Stimulated activated CD8-positive, alpha-beta memory T cell treated with anti-CD3 and anti-CD28 coated beads, Interleukin-15, amount 100 ng/mL, for 24 hours (primary cell): ENCODE data around the gene ODC1.

Source experiments
- DNase-seq: peaks from one replicate; pipeline ENCODE4 v3.0.0-alpha.2; 2020; ENCODE audit warnings: low read depth

Gene ODC1

DNA sequence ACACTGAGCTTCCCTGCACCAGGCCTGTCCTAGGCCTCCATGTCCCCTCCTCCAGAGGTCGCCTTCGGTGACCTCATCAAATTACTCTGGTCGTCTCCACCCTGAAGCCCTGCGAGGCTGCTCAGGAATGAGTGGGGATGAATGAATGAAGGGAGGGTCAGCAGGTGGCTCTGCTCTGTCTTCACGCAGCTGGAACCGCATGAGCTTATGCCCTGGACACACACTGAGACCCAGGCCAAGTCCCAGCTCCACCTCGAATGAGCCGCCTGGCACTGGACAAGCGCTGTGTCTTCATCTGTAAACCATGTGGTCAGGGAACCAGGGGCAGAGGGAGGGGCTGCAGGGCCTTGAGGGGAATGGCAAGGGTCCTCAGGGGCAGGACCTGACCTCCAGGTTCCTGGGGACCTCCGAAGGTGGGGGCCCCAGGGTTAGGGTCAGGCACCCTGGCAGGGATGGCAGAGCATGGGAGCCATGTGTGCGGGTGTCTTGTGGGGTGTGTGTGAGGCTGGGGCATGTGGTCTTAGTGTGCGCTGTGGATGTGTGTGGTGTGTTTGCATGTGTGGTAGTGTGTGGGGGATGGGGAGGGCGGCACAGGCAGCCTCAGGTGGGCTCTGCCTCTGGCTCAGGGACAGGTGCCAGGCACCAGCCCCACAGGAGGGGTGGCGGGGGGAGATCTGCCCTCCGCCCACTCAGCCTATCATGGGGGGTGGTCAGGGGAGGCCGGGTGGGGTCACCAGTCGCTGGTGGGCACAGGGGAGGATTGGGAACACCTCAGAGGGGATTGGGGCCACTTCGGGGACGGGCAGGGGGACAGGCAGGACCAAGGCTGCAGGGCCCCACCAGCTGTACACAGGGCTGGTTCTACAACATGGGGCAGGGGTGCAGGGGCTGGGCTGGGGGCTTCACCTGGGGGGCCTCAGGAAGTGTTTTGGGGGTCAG, 13.9 kb downstream of the ODC1 start:
- no peak for DNase-seq

DNA sequence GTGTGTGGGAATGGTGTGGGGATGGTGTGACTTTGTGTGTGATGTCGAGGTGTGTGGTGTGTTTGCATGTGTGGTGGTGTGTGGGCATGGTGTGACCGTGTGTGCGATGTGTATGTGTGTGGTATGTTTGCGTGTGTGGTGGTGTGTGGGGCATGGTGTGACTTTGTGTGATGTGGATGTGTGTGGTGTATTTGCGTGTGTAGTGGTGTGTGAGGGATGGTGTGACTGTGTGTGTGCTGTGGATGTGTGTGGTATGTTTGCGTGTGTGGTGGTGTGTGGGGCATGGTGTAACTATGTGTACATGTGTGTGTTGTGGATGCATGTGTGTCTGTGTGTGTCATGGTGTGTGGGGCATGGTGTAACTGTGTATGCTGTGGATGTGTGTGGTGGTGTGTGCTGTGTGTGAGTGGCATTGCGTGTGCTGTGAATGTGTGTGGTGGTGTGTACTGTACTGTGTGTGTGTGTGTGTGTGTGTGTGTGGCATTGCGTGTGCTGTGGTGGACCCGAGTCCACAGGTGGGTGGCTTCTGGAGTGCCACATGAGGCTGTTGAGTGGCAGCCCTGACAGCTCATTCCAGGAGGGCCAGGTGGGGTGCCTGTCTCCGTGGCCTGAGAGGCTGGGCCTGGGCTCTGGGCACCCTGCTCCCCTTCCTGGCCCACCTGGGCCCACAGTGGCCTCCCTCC, 14.7 kb downstream of the ODC1 start:
- DNase-seq, result no peak

DNA sequence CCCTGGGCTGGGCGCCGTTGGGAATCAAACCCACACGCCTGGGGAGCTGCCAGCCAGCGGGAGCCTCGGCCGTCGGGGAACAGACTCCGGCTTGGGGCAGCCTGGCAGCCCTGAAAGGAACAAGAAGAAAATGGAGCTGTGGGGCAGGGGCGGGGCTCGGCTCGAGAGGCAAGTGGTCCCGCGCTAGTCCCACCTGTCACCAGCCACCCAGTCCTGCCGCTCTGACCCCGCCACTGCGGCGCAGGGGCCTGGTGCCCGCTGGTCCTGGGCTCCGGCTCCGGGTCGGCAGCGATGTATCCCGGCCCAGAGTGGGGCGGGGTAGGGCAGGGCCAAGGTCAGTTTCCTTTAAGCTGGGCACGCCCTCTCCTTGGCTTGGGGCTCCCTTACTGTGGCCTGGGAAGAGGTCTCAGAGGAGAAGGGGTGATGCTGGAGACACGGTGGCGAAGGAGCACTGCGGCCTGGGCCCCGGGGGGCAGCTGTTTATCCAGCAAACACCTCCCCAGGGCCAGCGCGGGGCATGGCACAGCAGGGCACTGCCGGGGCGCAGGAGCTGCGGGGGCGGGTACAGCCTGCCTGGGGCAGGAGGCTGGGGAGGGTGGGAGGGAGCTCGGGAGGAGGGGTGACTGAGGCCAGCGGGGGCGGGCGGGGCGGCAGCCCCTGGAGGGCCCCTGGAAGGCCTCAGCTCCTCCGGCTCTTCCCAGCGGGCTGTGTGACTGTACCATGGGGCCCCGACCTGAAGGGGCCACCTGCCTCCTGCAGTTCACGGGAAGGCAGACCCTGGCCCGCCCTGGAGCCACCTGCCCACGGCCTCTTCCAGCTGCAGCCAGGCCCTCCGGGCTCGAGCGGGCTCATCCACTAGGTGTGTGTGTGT, 15.6 kb downstream of the ODC1 start:
- no peak for DNase-seq

DNA sequence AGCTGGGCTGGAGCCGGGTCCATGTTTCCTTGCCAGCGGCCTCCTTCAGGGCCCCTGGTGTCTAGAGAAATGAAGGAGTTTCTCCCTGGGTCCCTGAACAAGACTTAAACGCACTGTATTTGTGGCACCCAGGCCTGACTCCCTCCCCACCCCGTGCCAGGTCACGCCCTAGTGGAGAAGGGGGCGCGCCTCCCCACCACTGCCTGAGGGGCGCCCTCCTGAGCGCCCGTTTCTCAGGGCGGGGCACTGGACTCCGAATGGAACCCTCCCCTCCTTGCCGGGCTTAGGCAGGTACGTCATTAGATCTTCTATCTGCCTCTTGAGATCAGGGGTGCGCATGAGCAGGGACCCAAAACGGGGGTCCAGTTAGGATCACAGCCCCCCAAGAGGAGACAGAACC, 16.3 kb downstream of the ODC1 start:
- no peak for DNase-seq

DNA sequence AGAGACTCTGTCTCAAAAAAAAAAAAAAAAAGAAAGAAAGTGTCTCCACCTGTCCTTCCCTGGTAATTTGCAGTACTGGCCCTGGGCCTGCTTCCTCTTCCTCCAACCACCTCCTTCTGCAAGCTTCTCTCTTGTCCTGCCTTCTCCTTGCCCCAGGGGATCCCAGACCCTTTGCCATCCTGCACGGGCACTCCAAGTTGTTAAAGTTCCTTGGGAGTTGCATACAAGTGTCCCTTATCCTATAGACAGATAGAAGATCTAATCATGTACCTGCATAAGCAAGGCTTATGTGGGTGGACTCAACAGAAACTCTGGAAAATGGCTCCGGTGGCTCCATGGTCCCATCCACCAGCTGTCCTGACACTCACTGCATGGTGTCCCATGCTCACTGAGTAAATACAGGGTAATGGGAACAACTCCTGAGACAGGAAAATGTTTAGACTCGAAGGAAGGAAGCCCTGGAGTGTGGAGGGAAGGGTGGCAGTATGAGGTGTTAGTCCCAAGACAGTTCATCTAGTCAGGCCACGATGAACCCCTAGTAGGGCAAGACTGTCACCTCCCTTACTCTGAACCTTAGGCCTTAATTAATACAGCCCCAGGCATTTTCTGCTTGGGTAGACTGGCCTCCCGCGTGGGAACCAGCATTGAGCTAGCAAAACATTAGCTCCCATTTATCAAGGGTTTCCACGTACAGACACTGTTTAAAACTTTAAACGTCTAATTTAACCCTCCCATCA, 17.1 kb downstream of the ODC1 start:
- no peak for DNase-seq

DNA sequence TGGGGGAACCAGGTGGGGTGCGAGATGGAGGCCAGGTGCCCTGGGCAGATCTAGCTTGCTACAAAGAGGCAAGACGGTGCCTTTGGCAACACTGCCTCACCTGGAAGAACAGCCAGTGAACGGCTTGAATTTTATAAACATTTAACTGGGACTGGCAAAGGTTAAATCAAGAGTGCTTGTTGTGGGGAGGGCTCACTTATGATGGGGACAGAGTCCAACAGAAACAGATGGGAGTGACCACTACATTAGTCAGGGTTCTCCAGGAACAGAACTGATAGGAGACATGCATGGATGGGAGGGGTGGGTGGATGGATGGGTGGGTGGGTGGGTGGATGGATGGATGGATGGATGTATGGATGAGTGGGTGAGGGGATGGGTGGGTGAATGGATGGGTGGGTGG, 19.2 kb downstream of the ODC1 start:
- DNase-seq, result no peak

DNA sequence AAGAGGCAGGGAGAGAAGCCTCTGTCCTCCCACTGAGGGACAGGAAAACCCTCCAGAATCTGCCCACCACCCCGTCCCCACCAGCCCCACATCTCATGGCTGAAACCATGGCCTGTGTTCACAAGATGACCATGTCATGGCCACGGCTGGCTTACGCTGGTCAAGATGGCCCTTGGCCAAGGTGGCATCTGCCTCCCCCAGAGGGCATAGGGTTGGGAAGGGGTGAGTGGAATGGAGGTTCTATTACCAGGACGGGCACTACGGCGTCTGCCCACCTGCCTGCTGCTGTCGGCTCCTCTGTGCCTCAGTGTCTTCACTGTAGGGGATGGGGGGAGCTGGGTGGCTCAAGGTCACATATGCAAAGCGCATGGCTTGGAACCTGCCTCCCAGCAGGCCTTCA, 19.8 kb downstream of the ODC1 start:
- DNase-seq, result no peak

DNA sequence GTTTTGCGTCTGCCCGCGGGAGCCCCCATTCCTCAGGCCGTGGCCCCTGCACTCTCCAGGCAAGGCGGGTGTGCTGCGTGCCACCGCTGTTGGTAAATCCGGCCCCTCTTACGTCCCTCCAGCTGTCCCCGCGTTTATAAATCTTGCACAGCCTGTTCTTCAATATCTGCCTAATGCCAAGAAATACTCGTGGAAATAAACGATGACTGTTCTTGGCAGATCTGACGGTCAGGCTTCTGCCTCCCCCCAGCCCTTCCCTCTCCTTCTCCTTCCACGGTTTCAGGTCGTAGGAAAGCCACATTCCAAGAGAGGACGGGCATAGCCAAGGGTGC, 20.5 kb downstream of the ODC1 start:
- DNase-seq, result no peak

DNA sequence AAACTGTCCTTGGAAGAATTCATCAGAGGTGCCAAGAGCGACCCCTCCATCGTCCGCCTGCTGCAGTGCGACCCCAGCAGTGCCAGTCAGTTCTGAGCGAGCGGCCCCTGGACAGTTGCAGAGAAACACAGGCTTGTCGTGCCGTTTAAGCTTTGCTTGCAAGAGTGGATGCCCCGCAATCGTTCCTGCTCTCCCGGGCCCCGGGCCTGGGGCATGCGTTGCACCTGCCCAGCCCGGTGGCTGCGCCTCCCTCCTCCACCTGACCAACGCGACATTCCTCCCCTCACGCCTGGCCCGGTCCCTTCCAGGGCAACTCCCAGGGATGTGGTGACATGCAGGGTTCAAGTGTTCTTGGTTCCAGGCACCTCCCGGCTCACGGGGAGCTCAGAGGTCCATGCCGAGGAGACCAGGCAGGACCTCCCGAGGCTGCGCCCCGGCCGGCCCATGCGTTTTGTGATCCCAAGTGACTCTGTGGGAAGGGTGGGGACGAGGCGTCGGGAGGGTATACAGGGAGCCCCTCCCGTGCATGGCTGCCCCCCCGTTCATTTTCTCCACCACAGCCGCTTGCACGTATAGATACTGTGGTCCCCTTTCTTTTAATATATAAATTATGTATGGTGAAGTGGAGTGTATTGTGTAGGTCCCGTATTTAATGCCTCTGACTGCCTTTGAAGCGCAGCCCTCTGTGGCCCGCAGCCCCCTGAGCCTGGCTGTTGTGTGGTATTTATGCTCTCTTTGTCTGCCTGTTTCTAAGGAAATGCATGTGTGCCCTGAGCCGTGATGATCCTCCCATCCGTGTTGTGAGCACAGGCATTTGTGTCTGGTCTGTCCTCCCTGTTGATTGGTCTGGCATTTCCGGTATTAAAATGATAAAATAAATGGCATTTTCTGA, 21.2 kb downstream of the ODC1 start:
- DNase-seq, result no peak

DNA sequence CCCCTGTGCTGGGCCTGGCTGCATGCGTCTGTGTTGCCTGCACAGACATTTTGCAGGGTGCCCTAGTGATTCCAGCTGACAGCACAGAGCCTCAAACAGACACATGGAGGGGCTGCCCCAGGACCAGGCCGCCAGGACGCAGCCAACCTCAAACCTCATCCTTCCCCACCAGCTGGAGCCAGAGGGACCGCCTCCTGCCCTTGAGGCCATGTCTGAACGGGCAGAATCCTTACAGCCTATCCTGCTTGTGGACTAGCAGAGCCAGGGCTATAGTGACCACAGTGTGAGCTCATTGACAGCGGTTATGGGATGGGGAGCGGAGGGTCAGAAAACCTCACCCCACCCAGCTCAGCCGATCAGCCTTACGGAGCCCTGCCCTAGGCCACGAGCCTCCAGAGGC, 22.4 kb downstream of the ODC1 start:
- DNase-seq, result no peak

DNA sequence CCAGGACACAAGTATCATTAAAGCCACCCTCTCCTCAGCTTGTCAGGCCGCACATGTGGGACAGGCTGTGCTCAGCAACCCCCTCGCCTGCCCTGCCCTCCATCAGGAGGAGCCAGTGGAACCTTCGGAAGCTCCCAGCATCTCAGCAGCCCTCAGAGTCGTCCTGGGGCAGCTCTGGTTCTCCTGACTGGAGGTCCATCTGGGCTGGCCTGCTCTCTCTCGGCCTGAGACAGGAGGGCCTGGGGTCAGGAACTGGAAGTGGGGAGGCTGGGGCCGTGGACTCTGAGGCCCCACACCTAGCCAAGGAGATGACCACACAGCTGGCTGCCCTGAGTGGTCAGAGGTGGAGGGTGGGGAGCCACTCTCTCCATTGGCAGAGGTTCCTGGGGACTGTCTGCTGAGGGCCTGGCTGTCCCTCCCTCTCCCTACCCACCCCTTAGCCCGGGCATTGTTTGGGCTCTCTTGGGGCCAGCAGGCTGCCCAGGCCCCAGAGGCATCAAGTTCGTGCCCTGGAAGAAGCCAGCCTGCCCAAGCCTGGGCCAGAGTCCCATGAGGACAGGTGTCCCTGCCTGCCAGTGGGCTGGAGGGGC, 23.1 kb downstream of the ODC1 start:
- DNase-seq, result no peak

DNA sequence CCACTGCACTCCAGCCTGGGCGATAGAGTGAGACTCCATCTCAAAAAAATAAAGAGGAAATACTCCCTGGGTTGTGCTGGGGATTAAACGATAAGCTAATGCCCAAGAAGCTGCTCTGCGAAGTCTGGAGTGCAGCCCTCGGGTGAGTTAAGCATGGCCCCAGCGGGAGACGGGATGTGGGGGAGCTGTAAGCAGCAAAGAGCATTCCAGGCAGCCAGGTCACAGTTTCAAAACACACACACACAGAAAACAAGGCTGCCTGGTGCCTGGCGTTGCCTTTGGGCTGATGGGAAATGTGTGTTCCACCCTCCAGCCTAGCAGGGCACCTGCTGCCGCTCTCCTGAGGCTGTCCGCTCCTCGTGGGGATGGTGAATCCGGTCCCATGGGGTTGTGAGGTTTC, 24.1 kb downstream of the ODC1 start:
- DNase-seq, result no peak

DNA sequence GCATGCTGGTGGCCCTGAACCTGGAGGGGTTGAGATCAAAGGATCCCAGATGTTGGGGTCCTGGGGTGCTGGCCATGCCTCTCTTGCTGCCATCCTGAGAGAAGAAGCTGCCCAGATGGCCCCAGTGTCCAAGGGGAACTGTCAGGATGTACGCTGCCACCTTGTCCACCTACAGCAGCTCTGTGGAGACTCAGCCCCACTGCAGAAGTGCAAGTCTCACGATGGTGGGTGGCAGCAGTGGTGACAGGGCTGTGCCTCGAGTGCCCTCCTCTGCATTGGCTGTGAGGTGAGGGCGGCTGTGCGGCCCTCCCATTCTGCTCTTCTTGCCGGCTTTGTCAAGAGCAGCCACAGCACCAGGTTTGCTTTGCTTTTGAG, 24.7 kb downstream of the ODC1 start:
- no peak for DNase-seq

DNA sequence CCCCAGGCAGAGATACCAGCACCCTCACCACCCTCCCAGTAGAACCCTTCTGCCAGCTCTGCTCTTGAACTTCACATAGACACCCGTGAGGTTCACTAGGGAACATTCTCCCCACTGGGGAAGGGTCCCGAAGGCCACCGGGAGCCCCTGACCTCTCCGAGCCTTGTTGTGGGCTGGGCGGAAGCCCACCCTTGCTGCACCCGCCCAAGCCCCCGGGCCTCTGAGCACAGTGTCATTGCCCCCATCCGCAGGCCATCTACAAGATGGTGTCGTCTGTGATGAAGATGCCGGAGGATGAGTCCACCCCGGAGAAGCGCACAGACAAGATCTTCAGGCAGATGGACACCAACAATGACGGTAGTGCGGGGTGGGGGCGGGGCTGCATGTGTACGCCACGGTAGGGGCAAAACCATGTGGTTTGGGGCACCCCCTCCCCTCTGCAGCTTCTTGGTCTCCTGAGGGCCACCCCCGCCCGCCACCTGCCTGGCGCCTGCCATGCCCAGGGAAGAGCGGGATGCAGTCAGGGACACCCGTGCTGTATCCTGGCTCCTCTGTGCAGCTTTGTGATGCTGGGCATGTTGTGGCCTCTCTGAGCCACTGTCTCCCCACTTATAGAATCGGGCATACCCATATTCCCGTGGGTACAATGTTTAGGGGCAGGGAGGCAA, 25.3 kb downstream of the ODC1 start:
- DNase-seq, result no peak

DNA sequence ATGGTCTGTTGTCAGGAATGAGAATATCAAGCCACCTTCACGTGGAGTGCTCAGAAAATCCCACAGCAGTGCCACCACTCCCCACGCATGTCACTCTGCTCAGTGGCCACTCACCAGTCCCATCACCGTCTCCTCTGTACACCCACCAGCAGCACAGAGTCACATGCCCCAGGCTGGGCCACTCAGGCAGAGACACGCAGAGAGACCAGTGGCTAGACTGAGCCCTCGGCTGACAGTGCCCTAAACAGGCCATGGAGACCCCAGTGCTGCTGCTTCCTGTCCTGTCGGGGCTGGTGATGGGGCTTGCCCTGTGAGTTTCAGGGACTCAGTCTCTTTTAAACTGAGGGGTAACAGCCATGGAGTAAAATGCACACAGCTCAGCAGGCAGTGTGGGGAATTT, 25.9 kb downstream of the ODC1 start:
- no peak for DNase-seq

DNA sequence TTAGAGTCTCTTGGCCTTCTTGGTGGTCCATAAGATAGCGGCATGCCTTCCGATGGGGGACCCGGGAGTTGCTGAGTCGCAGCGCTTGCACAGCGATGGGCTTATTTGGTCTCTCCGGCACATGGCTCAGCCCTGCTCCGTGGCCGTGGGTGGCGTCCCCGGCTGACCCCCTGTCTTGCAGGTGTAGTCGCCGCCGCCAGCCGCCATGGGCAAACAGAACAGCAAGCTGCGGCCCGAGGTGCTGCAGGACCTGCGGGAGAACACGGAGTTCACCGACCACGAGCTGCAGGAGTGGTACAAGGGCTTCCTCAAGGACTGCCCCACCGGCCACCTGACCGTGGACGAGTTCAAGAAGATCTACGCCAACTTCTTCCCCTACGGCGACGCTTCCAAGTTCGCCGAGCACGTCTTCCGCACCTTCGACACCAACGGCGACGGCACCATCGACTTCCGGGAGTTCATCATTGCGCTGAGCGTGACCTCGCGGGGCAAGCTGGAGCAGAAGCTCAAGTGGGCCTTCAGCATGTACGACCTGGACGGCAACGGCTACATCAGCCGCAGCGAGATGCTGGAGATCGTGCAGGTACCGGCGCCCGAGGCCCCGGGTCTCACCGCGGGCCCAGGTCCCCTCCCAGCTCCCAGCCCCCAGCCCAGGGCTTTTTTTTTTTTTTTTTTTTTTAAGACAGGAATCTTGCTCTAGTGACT, 28.4 kb downstream of the ODC1 start:
- DNase-seq, result no peak

DNA sequence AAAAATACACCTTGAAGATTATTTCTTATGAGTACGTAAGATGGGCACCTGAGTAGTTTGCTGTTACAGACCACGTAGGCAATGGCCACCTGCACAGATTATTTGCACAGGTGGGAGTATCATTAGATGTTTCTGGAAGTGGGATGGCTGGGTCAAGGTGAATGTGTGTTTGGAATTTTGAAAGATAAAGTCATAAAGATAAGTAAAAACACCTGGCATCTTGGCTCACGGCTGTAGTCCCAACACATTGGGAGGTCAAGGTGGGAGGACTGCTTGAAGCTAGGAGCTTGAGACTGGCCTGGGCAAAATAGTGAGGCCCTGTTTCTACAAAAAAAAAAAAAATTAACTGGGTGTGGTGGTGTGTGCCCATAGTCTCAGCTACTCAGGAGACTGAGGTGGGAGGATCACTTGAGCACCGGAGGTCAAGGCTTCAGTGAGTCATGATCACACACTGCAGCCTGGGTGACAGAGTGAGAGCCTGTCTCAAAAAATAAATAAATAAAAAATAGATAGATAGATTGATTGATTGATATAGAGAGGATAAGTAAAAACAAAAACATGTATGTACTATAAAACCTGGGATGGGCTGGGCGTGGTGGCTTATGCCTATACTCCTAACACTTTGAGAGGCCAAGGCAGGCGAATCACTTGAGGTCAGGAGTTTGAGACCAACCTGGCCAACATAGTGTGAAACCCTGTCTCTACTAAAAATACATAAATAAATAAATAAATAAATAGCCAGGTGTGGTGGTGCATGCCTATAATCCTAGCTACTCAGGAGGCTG, 30.4 kb downstream of the ODC1 start:
- DNase-seq, result no peak

DNA sequence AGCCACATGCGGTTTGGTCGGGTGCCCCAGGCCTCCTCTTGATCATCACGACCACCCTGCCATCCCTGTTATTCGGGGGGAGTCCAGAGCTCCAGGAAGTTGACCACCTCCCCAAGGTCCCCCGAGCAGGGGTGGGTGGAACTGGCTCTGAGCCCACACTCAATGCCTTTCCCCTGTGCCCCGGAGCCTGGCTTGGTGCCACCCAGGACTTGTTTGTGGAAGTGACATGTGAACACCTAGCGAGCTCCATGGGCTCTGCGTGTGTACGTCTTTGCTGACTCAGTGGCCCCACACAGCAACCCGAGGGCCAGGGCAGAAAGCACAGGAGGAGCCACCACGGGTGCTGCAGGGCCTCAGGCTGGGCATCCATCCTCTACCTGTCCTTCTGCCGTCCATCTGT, 32.5 kb downstream of the ODC1 start:
- DNase-seq, result no peak

DNA sequence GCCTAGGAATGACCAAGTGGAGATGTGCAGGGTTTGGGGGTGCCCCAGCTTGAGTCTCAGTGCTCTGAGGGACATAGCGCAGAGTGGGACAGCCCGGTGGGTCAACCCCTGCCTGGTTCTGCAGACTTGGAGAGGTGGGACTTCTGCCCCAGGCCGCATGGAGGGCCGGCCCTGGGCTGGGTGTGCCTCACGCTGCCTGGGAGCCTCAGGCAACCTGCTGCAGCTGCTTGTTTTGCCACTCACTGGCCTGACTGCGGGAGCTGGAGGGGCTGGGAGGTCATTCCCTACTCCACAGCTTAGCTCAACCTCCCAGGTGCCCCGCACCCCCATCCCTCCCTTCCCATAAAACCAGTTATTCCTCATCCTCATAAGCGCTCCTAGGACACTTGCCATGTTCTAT, 33.1 kb downstream of the ODC1 start:
- no peak for DNase-seq
